ENCODE measurements around the gene SRMS. TPM values are rescaled to one million over a fixed set of nuclear protein-coding genes. Genes with fewer than 3 reads are reported as not detected.
"Not testable (repeated sequence)": the region's sequence is repeated elsewhere in the genome, so short reads cannot be mapped to it uniquely, and the experiment has no call there.

Gene SRMS
- total RNA-seq, 1 experiment from 2014 or later = not detected

- DNase-seq (ENCODE audit: low read depth) = no peak
Observed at GRCh38 chr20:63566395-63567135, 19.0 kb upstream of the SRMS start.

GRCh38 chr20:63565699-63566335 lies 18.3 kb upstream of the SRMS start:
- DNase-seq (ENCODE audit: low read depth) = no peak

- no peak for DNase-seq (ENCODE audit: low read depth)
Observed at GRCh38 chr20:63565021-63565698, 17.6 kb upstream of the SRMS start.

- DNase-seq (ENCODE audit: low read depth) = no peak
Observed at GRCh38 chr20:63564036-63564810, 16.7 kb upstream of the SRMS start.

- no peak for DNase-seq (ENCODE audit: low read depth)
Observed at GRCh38 chr20:63563225-63563935, 15.8 kb upstream of the SRMS start.

GRCh38 chr20:63562461-63563224 lies 15.1 kb upstream of the SRMS start:
- no peak for DNase-seq (ENCODE audit: low read depth)

GRCh38 chr20:63561624-63562396 lies 14.3 kb upstream of the SRMS start:
- no peak for DNase-seq (ENCODE audit: low read depth)

- DNase-seq (ENCODE audit: low read depth) = no peak
Observed at GRCh38 chr20:63560856-63561609, 13.5 kb upstream of the SRMS start.

- DNase-seq (ENCODE audit: low read depth) = no peak
Observed at GRCh38 chr20:63560333-63560805, 12.8 kb upstream of the SRMS start.

GRCh38 chr20:63559485-63560332 lies 12.2 kb upstream of the SRMS start:
- not testable (repeated sequence) for DNase-seq (ENCODE audit: low read depth)

GRCh38 chr20:63558804-63559484 lies 11.4 kb upstream of the SRMS start:
- no peak for DNase-seq (ENCODE audit: low read depth)

- no peak for DNase-seq (ENCODE audit: low read depth)
Observed at GRCh38 chr20:63557481-63557891, 9.9 kb upstream of the SRMS start.

GRCh38 chr20:63556873-63557478 lies 9.4 kb upstream of the SRMS start:
- DNase-seq (ENCODE audit: low read depth) = no peak

- no peak for DNase-seq (ENCODE audit: low read depth)
Observed at GRCh38 chr20:63555661-63556381, 8.3 kb upstream of the SRMS start.

GRCh38 chr20:63554361-63555278 lies 7.1 kb upstream of the SRMS start:
- DNase-seq (ENCODE audit: low read depth) = peak; percentile 52
